Parathyroid adenoma (tissue), 2 donors: ENCODE data around the gene GIPC2.

Experiments
- H2AFZ ChIP-seq: fragments of 300-600 bp; sonication (generic); one replicate; pipeline ENCODE4 v1.7.0; 2017; ENCODE audit warnings: antibody characterized with exemption, mild to moderate bottlenecking
- H3K27ac ChIP-seq: fragments of 300-600 bp; sonication (generic); one replicate; pipeline ENCODE4 v1.7.0; 2017
- H3K27me3 ChIP-seq: fragments of 300-600 bp; sonication (generic); one replicate; pipeline ENCODE4 v1.7.0; 2017; ENCODE audit warnings: low read length; ENCODE audit not compliant: control insufficient read depth, insufficient read depth
- H3K36me3 ChIP-seq: fragments of 300-600 bp; sonication (generic); one replicate; pipeline ENCODE4 v1.7.0; 2017; ENCODE audit warnings: low read length; ENCODE audit not compliant: control insufficient read depth, insufficient read depth
- H3K4me1 ChIP-seq: fragments of 300-600 bp; sonication (generic); one replicate; pipeline ENCODE4 v1.7.0; 2017; ENCODE audit warnings: control low read depth
- H3K4me2 ChIP-seq: fragments of 300-600 bp; sonication (generic); one replicate; pipeline ENCODE4 v1.7.0; 2017; ENCODE audit warnings: low read length
- H3K4me3 ChIP-seq: fragments of 300-600 bp; sonication (generic); one replicate; pipeline ENCODE4 v1.7.0; 2017; ENCODE audit warnings: low read depth, low read length
- H3K79me2 ChIP-seq: fragments of 300-600 bp; sonication (generic); one replicate; pipeline ENCODE4 v1.7.0; 2017; ENCODE audit warnings: control low read depth
- H3K9ac ChIP-seq: fragments of 300-600 bp; sonication (generic); one replicate; pipeline ENCODE4 v1.7.0; 2017; ENCODE audit warnings: mild to moderate bottlenecking
- H3K9me3 ChIP-seq: fragments of 300-600 bp; sonication (generic); one replicate; pipeline ENCODE4 v1.7.0; 2017; ENCODE audit warnings: low read length; ENCODE audit not compliant: control insufficient read depth
- CTCF ChIP-seq: fragments of 300-600 bp; sonication (generic); IDR thresholded peaks from one replicate; pipeline ENCODE4 v1.7.0; 2017; ENCODE audit warnings: antibody characterized with exemption, mild to moderate bottlenecking
- donor health status: primary hyperparathyroidism.

Gene GIPC2

GRCh38 chr1:78126506-78126905 is 80.7 kb downstream of the GIPC2 start:
- no peaks in the 10 kb centered on the region for H3K9me3 ChIP-seq
- no peaks in the 10 kb centered on the region for H3K4me1 ChIP-seq
- no peaks in the 10 kb centered on the region for H3K27me3 ChIP-seq
- no peak overlapping the region for H3K4me2 ChIP-seq
- H3K36me3 ChIP-seq = no peaks in the 10 kb centered on the region
- H3K27ac ChIP-seq = no peak overlapping the region
- no peak for TF ChIP-seq CTCF
- H2AFZ ChIP-seq = no peak overlapping the region
- no peaks in the 10 kb centered on the region for H3K79me2 ChIP-seq
- H3K9ac ChIP-seq = no peak overlapping the region
- no peak overlapping the region for H3K4me3 ChIP-seq

- no peak for TF ChIP-seq CTCF
- Histone ChIP-seq H3K36me3 (no peaks in the 10 kb centered on the region), H2AFZ (no peak overlapping the region), H3K27me3 (no peaks in the 10 kb centered on the region), H3K4me1 (no peaks in the 10 kb centered on the region), H3K4me2 (no peak overlapping the region), H3K9ac (no peak overlapping the region), H3K27ac (no peak overlapping the region), H3K9me3 (no peaks in the 10 kb centered on the region), H3K4me3 (no peak overlapping the region), H3K79me2 (no peaks in the 10 kb centered on the region)
These were observed 86.6 kb downstream of the GIPC2 start for GRCh38 chr1:78132174-78132947.

- Histone ChIP-seq H3K27ac (no peak overlapping the region), H3K36me3 (no peaks in the 10 kb centered on the region), H3K27me3 (no peaks in the 10 kb centered on the region), H3K4me3 (no peak overlapping the region), H3K9ac (no peak overlapping the region), H3K9me3 (no peaks in the 10 kb centered on the region), H3K4me1 (no peaks in the 10 kb centered on the region), H2AFZ (no peak overlapping the region), H3K79me2 (no peaks in the 10 kb centered on the region), H3K4me2 (no peak overlapping the region)
- no peak for TF ChIP-seq CTCF
These were observed 87.2 kb downstream of the GIPC2 start for GRCh38 chr1:78132948-78133322.

- no peak overlapping the region for H3K4me2 ChIP-seq
- no peaks in the 10 kb centered on the region for H3K36me3 ChIP-seq
- no peak for TF ChIP-seq CTCF
- H3K9me3 ChIP-seq = no peaks in the 10 kb centered on the region
- H2AFZ ChIP-seq = no peak overlapping the region
- no peaks in the 10 kb centered on the region for H3K27me3 ChIP-seq
- no peak overlapping the region for H3K9ac ChIP-seq
- no peaks in the 10 kb centered on the region for H3K79me2 ChIP-seq
- no peak overlapping the region for H3K4me3 ChIP-seq
- H3K27ac ChIP-seq = no peak overlapping the region
- no peaks in the 10 kb centered on the region for H3K4me1 ChIP-seq
These were observed 90.9 kb downstream of the GIPC2 start for GRCh38 chr1:78136680-78137079.
